Naive thymus-derived CD4-positive, alpha-beta T cell (primary cell): Measurements from ENCODE around the gene PLEKHJ1. TPM values are rescaled to one million over a fixed set of nuclear protein-coding genes. Genes with fewer than 3 reads are reported as not detected.
A peak's percentile ranks its signal among the peaks of the same experiment; 100 is the strongest.

ENCODE experiments used
- ATAC-seq: fragments of 150-1000 bp; cut with Tn5 transposase; 2 replicates; pipeline ENCODE4 v1.10.0; 2021; ENCODE audit warnings: mild to moderate bottlenecking, moderate library complexity
- CTCF ChIA-PET: fragments of 350-600 bp; sonication (Branson Sonifier 250); formaldehyde crosslinking; loops from one replicate; lab custom pipeline; 2021; ENCODE audit warnings: antibody characterized with exemption; lab: Charles Lee
- POLR2A ChIA-PET: fragments of 350-600 bp; sonication (Branson Sonifier 250); formaldehyde crosslinking; loops from one replicate; lab custom pipeline; 2021; ENCODE audit warnings: antibody characterized with exemption, inconsistent platforms; lab: Charles Lee
- DNase-seq, 9 donors: peaks; one replicate each; pipeline versions ENCODE4 v3.0.0 to v3.0.0-alpha.2; 2020 to 2022; ENCODE audit warnings: mixed read lengths in 1 of 9
- H3K27ac ChIP-seq: one replicate; pipeline ENCODE4 v1.7.0; 2013; ENCODE audit warnings: mild to moderate bottlenecking, low read depth, low read length, moderate library complexity
- H3K27me3 ChIP-seq, 2 donors: one replicate each; pipeline ENCODE4 v1.7.0; 2013; ENCODE audit warnings: low read length in 2 of 2, mild to moderate bottlenecking in 2 of 2, moderate library complexity in 2 of 2; ENCODE audit not compliant: control insufficient read depth in 2 of 2, insufficient read depth in 2 of 2
- H3K36me3 ChIP-seq, 3 experiments: 1 replicate in 2 of 3; 2 replicates in 1 of 3; pipeline ENCODE4 v1.7.0; 2013; ENCODE audit warnings: low read length in 3 of 3, mild to moderate bottlenecking in 3 of 3, moderate library complexity in 1 of 3; ENCODE audit not compliant: insufficient read depth in 3 of 3, control insufficient read depth in 2 of 3
- H3K4me1 ChIP-seq, 2 donors: one replicate each; pipeline ENCODE4 v1.7.0; 2013; ENCODE audit warnings: low read length in 2 of 2, mild to moderate bottlenecking in 2 of 2, moderate library complexity in 1 of 2; ENCODE audit not compliant: control insufficient read depth in 2 of 2, insufficient read depth in 2 of 2
- H3K4me3 ChIP-seq: 2 replicates; pipeline ENCODE4 v1.7.0; 2013; ENCODE audit warnings: mild to moderate bottlenecking, low read length
- H3K9me3 ChIP-seq, 3 experiments: 1 replicate in 2 of 3; 2 replicates in 1 of 3; pipeline ENCODE4 v1.7.0; 2013; ENCODE audit warnings: low read length in 3 of 3; ENCODE audit not compliant: control insufficient read depth in 2 of 3
- H3K27ac Mint-ChIP-seq, 9 donors: one replicate each; pipeline ENCODE4 v1.8.0; 2020 to 2022; ENCODE audit warnings: mixed read lengths in 9 of 9, mild to moderate bottlenecking in 8 of 9, moderate library complexity in 5 of 9, inconsistent platforms in 2 of 9
- H3K27me3 Mint-ChIP-seq, 5 donors: one replicate each; pipeline ENCODE4 v1.8.0; 2021 to 2022; ENCODE audit warnings: mixed read lengths in 5 of 5, mild to moderate bottlenecking in 1 of 5
- H3K36me3 Mint-ChIP-seq, 5 donors: one replicate each; pipeline ENCODE4 v1.8.0; 2020 to 2022; ENCODE audit warnings: mixed read lengths in 5 of 5, mild to moderate bottlenecking in 3 of 5, inconsistent platforms in 1 of 5
- H3K4me1 Mint-ChIP-seq, 7 donors: one replicate each; pipeline ENCODE4 v1.8.0; 2020 to 2022; ENCODE audit warnings: mixed read lengths in 7 of 7, mild to moderate bottlenecking in 3 of 7, inconsistent platforms in 1 of 7
- H3K4me3 Mint-ChIP-seq, 10 donors: one replicate each; pipeline ENCODE4 v1.8.0; 2020 to 2022; ENCODE audit warnings: mild to moderate bottlenecking in 10 of 10, mixed read lengths in 10 of 10, moderate library complexity in 6 of 10, inconsistent platforms in 2 of 10
- H3K9me3 Mint-ChIP-seq, 11 donors: one replicate each; pipeline ENCODE4 v1.8.0; 2020 to 2022; ENCODE audit warnings: mixed read lengths in 11 of 11, mild to moderate bottlenecking in 4 of 11, inconsistent platforms in 1 of 11, moderate library complexity in 1 of 11
- intact Hi-C, 2 donors: fragments of 100-400 bp; cut with micrococcal nuclease; formaldehyde crosslinking; loops; one replicate each; pipeline ENCODE4 v1.15.1; 2023
- polyA plus RNA-seq, 2 donors: library from polyadenylated mRNA; unstranded; fragments of 300-500 nt; fragmentation: Illumina TruSeq; gene quantifications; one replicate each; pipeline ENCODE4 v1.2.3, GENCODE V29; 2021
- total RNA-seq, 6 experiments: library from RNA in 5 of 6; stranded (reverse) in 5 of 6; gene quantifications; 1 replicate in 5 of 6; 2 replicates in 1 of 6; pipeline ENCODE4 v1.2.3 and lab custom pipeline; 2021 to 2026

The PLEKHJ1 gene
- total and polyA plus RNA-seq, 7 experiments from 2014 or later = 32.9 to 123 (median 51.3) TPM

- peaks cover 0 to 92% (median under 1%) of the 10 kb centered on the region in 3 experiments for H3K36me3 ChIP-seq
- ChIA-PET POLR2A (no interaction called here), CTCF (no interaction called here)
- Mint-ChIP-seq H3K4me1 (peaks cover 5 to 18% (median 16%) of the 10 kb centered on the region in 7 donors), H3K27ac (no peak overlapping the region), H3K4me3 (no peak overlapping the region), H3K9me3 (no peaks in the 10 kb centered on the region), H3K36me3 (peaks cover 3 to 16% (median 10%) of the 10 kb centered on the region in 5 donors), H3K27me3 (no peaks in the 10 kb centered on the region)
- DNase-seq = no peak
- H3K27ac ChIP-seq = no peak overlapping the region
- H3K27me3 ChIP-seq = no peaks in the 10 kb centered on the region
- no peak for ATAC-seq
- no peaks in the 10 kb centered on the region for H3K9me3 ChIP-seq
- intact Hi-C loops = loop anchor here in 1 of 2 donors (2.0 kb wide), 1 partner anchor 57 kb away; no protein-coding TSS in a partner anchor
- H3K4me3 ChIP-seq = no peak overlapping the region
- no peaks in the 10 kb centered on the region for H3K4me1 ChIP-seq
Observed at GRCh38 chr19:2213799-2214198, 22.3 kb downstream of the PLEKHJ1 start.

- DNase-seq = no peak
- peaks cover 3 to 16% (median 10%) of the 10 kb centered on the region in 5 donors for H3K36me3 Mint-ChIP-seq
- no peak overlapping the region for H3K4me3 Mint-ChIP-seq
- peaks cover 5 to 18% (median 16%) of the 10 kb centered on the region in 7 donors for H3K4me1 Mint-ChIP-seq
- POLR2A ChIA-PET = no interaction called here
- no peaks in the 10 kb centered on the region for H3K4me1 ChIP-seq
- H3K4me3 ChIP-seq = no peak overlapping the region
- no peaks in the 10 kb centered on the region for H3K9me3 Mint-ChIP-seq
- H3K27ac ChIP-seq = no peak overlapping the region
- no peaks in the 10 kb centered on the region for H3K27me3 ChIP-seq
- no peaks in the 10 kb centered on the region for H3K9me3 ChIP-seq
- H3K36me3 ChIP-seq = peaks cover 0 to 98% (median 2%) of the 10 kb centered on the region in 3 experiments
- CTCF ChIA-PET = no interaction called here
- H3K27me3 Mint-ChIP-seq = no peaks in the 10 kb centered on the region
- no peak for ATAC-seq
- intact Hi-C loops = no loop called here
- H3K27ac Mint-ChIP-seq = peak overlapping the region in 2 of 9 donors; percentile 49 to 72
Observed at GRCh38 chr19:2212861-2213711, 23.0 kb downstream of the PLEKHJ1 start.

GRCh38 chr19:2210987-2211740, 25.0 kb downstream of the PLEKHJ1 start:
- Histone ChIP-seq H3K4me3 (no peak overlapping the region), H3K36me3 (peaks cover 0 to 98% (median 2%) of the 10 kb centered on the region in 3 experiments), H3K4me1 (no peaks in the 10 kb centered on the region), H3K27ac (no peak overlapping the region), H3K9me3 (no peaks in the 10 kb centered on the region), H3K27me3 (no peaks in the 10 kb centered on the region)
- Mint-ChIP-seq H3K27ac (peak overlapping the region in 2 of 9 donors; percentile 33 to 76), H3K4me1 (peaks cover 5 to 18% (median 16%) of the 10 kb centered on the region in 7 donors), H3K4me3 (no peak overlapping the region), H3K9me3 (no peaks in the 10 kb centered on the region), H3K27me3 (no peaks in the 10 kb centered on the region), H3K36me3 (peaks cover 0 to 10% (median 10%) of the 10 kb centered on the region in 5 donors)
- ATAC-seq (no peak), DNase-seq (no peak)
- intact Hi-C loops = no loop called here
- CTCF ChIA-PET = no interaction called here
- POLR2A ChIA-PET = no interaction called here

- no peak overlapping the region for H3K27ac Mint-ChIP-seq
- no peaks in the 10 kb centered on the region for H3K9me3 Mint-ChIP-seq
- no peaks in the 10 kb centered on the region for H3K27me3 Mint-ChIP-seq
- ATAC-seq = no peak
- CTCF ChIA-PET = no interaction called here
- POLR2A ChIA-PET = no interaction called here
- H3K36me3 ChIP-seq = peaks cover 0 to 91% (median 2%) of the 10 kb centered on the region in 3 experiments
- H3K4me3 Mint-ChIP-seq = no peak overlapping the region
- no peaks in the 10 kb centered on the region for H3K9me3 ChIP-seq
- no peak overlapping the region for H3K4me3 ChIP-seq
- no peak for DNase-seq
- no peak overlapping the region for H3K27ac ChIP-seq
- no peaks in the 10 kb centered on the region for H3K27me3 ChIP-seq
- intact Hi-C loops = no loop called here
- H3K36me3 Mint-ChIP-seq = peaks cover 0 to 10% (median 9%) of the 10 kb centered on the region in 5 donors
- peaks cover 5 to 8% (median 7%) of the 10 kb centered on the region in 7 donors for H3K4me1 Mint-ChIP-seq
- no peaks in the 10 kb centered on the region for H3K4me1 ChIP-seq
Observed at GRCh38 chr19:2210206-2210605, 25.9 kb downstream of the PLEKHJ1 start.

- no peaks in the 10 kb centered on the region for H3K27me3 Mint-ChIP-seq
- Histone ChIP-seq H3K4me3 (no peak overlapping the region), H3K36me3 (peaks cover 0 to 87% (median 2%) of the 10 kb centered on the region in 3 experiments), H3K4me1 (no peaks in the 10 kb centered on the region), H3K9me3 (no peaks in the 10 kb centered on the region), H3K27ac (no peak overlapping the region), H3K27me3 (no peaks in the 10 kb centered on the region)
- no peak overlapping the region for H3K4me3 Mint-ChIP-seq
- POLR2A ChIA-PET = no interaction called here
- H3K4me1 Mint-ChIP-seq = peaks cover 0 to 5% (median 0%) of the 10 kb centered on the region in 7 donors
- H3K27ac Mint-ChIP-seq = no peak overlapping the region
- CTCF ChIA-PET = interaction anchor here (0.8 kb wide), 1 partner anchor 390 kb away, joined by 4 read pairs; no protein-coding TSS in a partner anchor
- ATAC-seq (no peak), DNase-seq (no peak)
- no peaks in the 10 kb centered on the region for H3K9me3 Mint-ChIP-seq
- intact Hi-C loops = no loop called here
- peaks cover 0 to 12% (median 10%) of the 10 kb centered on the region in 5 donors for H3K36me3 Mint-ChIP-seq
Observed at GRCh38 chr19:2209408-2209807, 26.7 kb downstream of the PLEKHJ1 start.

GRCh38 chr19:2208975-2209374, 27.2 kb downstream of the PLEKHJ1 start:
- Histone ChIP-seq H3K4me1 (no peaks in the 10 kb centered on the region), H3K9me3 (no peaks in the 10 kb centered on the region), H3K27ac (no peak overlapping the region), H3K4me3 (no peak overlapping the region), H3K36me3 (peaks cover 0 to 87% (median 2%) of the 10 kb centered on the region in 3 experiments), H3K27me3 (no peaks in the 10 kb centered on the region)
- POLR2A ChIA-PET = no interaction called here
- no peaks in the 10 kb centered on the region for H3K27me3 Mint-ChIP-seq
- CTCF ChIA-PET = interaction anchor here (0.8 kb wide), 1 partner anchor 390 kb away, joined by 4 read pairs; no protein-coding TSS in a partner anchor
- peaks cover 3 to 16% (median 10%) of the 10 kb centered on the region in 5 donors for H3K36me3 Mint-ChIP-seq
- no peak for DNase-seq
- no peaks in the 10 kb centered on the region for H3K9me3 Mint-ChIP-seq
- no peak for ATAC-seq
- no peak overlapping the region for H3K4me3 Mint-ChIP-seq
- H3K4me1 Mint-ChIP-seq = peaks cover 0 to 5% (median 3%) of the 10 kb centered on the region in 7 donors
- no peak overlapping the region for H3K27ac Mint-ChIP-seq
- intact Hi-C loops = no loop called here
